HEK293T (cell line): ENCODE measurements around the gene MSMB.

Experiments
- ARNT ChIP-seq: fragments of 450-650 bp; IDR thresholded peaks from 2 replicates; pipeline ENCODE4 v1.6.1; 2017; ENCODE audit warnings: mild to moderate bottlenecking
- CTBP1 ChIP-seq: fragments of 450-650 bp; IDR thresholded peaks from 2 replicates; pipeline ENCODE4 v1.6.1; 2016; ENCODE audit warnings: borderline replicate concordance
- ELF4 ChIP-seq: fragments of 450-650 bp; IDR thresholded peaks from 2 replicates; pipeline ENCODE4 v1.6.1; 2017; ENCODE audit warnings: antibody characterized with exemption
- HDGF ChIP-seq: fragments of 450-650 bp; IDR thresholded peaks from 2 replicates; pipeline ENCODE4 v1.6.1; 2017; ENCODE audit warnings: antibody characterized with exemption, borderline replicate concordance
- SUZ12 ChIP-seq: fragments of 450-650 bp; IDR thresholded peaks from 2 replicates; pipeline ENCODE4 v1.6.1; 2016; ENCODE audit warnings: mild to moderate bottlenecking

GRCh38 chr10:46073564-46073963 is 27.5 kb upstream of the MSMB start:
- TF ChIP-seq HDGF (no peak), CTBP1 (no peak), ARNT (no peak), SUZ12 (no peak), ELF4 (no peak)
